GM13977 (cell line): ENCODE measurements around the gene RALGPS2.

Source experiments
- DNase-seq: peaks from one replicate; pipeline ENCODE4 v3.0.0; 2012; ENCODE audit warnings: low spot score
- CTCF ChIP-seq: IDR thresholded peaks from 2 replicates; pipeline ENCODE4 v1.5.1; 2012; ENCODE audit warnings: mild to moderate bottlenecking, control low read depth; ENCODE audit not compliant: insufficient read depth; ENCODE audit errors: extremely low read depth, missing control alignments
- in situ Hi-C: fragments of 300-500 bp; cut with MboI; formaldehyde crosslinking; loops from one replicate; pipeline ENCODE4 v1.12.0; 2022; ENCODE audit warnings: low sequenced_read_pairs, low pct_unique_long_range_greater_than_20kb, mixed read lengths, inconsistent platforms; ENCODE audit not compliant: unreplicated experiment

RALGPS2 gene

GRCh38 chr1:178810585-178810984, 85.5 kb downstream of the RALGPS2 start:
- in situ Hi-C loops, result no loop called here
- no peak for DNase-seq
- no peak for TF ChIP-seq CTCF

GRCh38 chr1:178818416-178818815, 93.4 kb downstream of the RALGPS2 start:
- in situ Hi-C loops, result no loop called here
- TF ChIP-seq CTCF, result no peak
- DNase-seq, result no peak

- no peak for DNase-seq
- no peak for TF ChIP-seq CTCF
- in situ Hi-C loops, result no loop called here
Observed at GRCh38 chr1:178819123-178819522, 94.1 kb downstream of the RALGPS2 start.

- TF ChIP-seq CTCF, result no peak
- no peak for DNase-seq
- in situ Hi-C loops, result no loop called here
Observed at GRCh38 chr1:178821134-178821866, 96.3 kb downstream of the RALGPS2 start.

- no peak for DNase-seq
- in situ Hi-C loops, result no loop called here
- TF ChIP-seq CTCF, result no peak
Observed at GRCh38 chr1:178825167-178825566, 100.1 kb downstream of the RALGPS2 start.

- in situ Hi-C loops, result no loop called here
- DNase-seq, result no peak
- no peak for TF ChIP-seq CTCF
Observed at GRCh38 chr1:178844436-178844835, 119.4 kb downstream of the RALGPS2 start.

GRCh38 chr1:178846306-178846705, 121.3 kb downstream of the RALGPS2 start:
- in situ Hi-C loops, result no loop called here

More at GRCh38 chr1:178846306-178846705, 121.3 kb downstream of the RALGPS2 start:
- no peak for DNase-seq
- no peak for TF ChIP-seq CTCF
